ENCODE data around the gene SLC27A4. TPM values are rescaled to one million over a fixed set of nuclear protein-coding genes. Genes with fewer than 3 reads are reported as not detected.

Gene SLC27A4
- total RNA-seq, 4 donors from 2014 or later, result 15.8 to 35.6 (median 25.5) TPM

DNA sequence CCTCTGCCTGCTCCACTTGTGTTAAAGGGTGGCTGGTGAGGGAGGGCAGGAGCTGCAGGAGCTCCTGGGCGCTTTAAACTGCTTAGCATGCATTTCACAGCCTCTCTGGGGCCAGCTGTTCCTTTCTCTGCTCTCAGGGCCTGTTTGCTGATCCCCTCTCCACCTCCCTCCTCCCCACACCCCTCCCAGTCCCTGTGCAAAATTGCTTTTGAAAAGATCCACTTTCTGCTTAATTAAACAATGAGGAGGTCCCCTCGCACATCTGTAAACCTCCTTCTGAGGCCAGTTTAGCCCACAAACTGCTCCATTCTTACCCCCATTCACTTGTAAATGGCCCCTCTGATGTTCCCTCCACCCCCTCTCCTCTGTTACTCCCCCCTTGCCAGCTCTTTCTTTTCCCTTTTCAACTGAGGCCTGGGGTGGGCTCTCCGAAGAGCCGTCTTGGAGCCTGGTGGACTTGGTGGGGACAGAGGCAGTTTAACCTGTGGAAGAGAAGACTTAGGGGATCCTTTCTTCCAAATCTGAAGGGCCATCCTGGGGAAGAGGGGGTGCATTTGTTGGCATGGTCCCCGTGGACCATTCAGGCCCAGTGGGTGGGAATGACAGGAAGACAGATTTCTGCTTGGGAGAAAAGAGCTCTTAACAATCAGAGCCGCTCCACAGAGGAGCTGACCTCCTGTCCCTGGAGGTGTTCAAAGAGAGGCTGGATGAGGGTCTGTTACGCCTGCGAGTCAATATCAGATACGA, 42.9 kb downstream of the SLC27A4 start:
- intact Hi-C loops (cut with DNase I), result no loop called here
- TF ChIP-seq EP300 (IDR thresholded peaks at IDR 0.05), result no peak
- no peak for TF ChIP-seq POLR2A (IDR thresholded peaks at IDR 0.05; ENCODE audit: low read depth)
- no peak for TF ChIP-seq POLR2AphosphoS5 (IDR thresholded peaks at IDR 0.05)
- TF ChIP-seq, protein P1, sequence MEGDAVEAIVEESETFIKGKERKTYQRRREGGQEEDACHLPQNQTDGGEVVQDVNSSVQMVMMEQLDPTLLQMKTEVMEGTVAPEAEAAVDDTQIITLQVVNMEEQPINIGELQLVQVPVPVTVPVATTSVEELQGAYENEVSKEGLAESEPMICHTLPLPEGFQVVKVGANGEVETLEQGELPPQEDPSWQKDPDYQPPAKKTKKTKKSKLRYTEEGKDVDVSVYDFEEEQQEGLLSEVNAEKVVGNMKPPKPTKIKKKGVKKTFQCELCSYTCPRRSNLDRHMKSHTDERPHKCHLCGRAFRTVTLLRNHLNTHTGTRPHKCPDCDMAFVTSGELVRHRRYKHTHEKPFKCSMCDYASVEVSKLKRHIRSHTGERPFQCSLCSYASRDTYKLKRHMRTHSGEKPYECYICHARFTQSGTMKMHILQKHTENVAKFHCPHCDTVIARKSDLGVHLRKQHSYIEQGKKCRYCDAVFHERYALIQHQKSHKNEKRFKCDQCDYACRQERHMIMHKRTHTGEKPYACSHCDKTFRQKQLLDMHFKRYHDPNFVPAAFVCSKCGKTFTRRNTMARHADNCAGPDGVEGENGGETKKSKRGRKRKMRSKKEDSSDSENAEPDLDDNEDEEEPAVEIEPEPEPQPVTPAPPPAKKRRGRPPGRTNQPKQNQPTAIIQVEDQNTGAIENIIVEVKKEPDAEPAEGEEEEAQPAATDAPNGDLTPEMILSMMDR (IDR thresholded peaks at IDR 0.05), result no peak
- no peaks in the 10 kb centered on the region for H3K9me3 ChIP-seq
- WGBS, result 82% methylated on average over 9 of the region's 9 CpGs
- H3K36me3 ChIP-seq, result peaks cover 42 to 100% (median 91%) of the 10 kb centered on the region in 4 donors
- H3K27me3 ChIP-seq, result no peaks in the 10 kb centered on the region
- peaks cover 4 to 16% (median 9%) of the 10 kb centered on the region in 4 donors for H3K4me1 ChIP-seq
- no peak overlapping the region for H3K4me3 ChIP-seq
- DNase-seq (ENCODE audit: extremely low spot score), result no peak
- H3K27ac ChIP-seq (replicated peaks in 1 of 4), result no peak overlapping the region

DNA sequence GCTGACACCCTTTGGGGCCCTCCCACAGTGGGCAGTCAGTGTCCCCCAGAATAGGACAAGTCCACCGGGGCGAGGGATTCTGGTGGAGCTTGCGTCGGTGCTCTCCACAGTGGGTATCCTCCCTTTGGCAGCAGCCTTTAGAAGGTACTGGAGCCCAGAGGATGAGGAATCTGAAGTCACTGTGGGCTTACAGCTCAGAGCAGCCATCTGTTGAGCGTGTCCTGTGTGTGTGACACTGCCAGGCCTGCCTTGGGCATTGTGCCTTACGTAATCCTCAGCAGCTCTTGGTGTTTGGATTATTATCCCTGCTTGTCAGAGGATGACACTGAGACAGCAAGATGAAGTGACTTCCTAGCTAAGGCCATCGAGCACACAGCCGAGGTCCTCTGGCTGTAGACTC, 43.5 kb downstream of the SLC27A4 start:
- Histone ChIP-seq H3K27ac (replicated peaks in 1 of 4) (no peak overlapping the region), H3K4me3 (no peak overlapping the region), H3K4me1 (peaks cover 4 to 16% (median 9%) of the 10 kb centered on the region in 4 donors), H3K9me3 (no peaks in the 10 kb centered on the region), H3K27me3 (no peaks in the 10 kb centered on the region), H3K36me3 (peaks cover 44 to 100% (median 91%) of the 10 kb centered on the region in 4 donors)
- intact Hi-C loops (cut with DNase I), result no loop called here
- 88% methylated on average over 8 of the region's 8 CpGs for WGBS
- TF ChIP-seq POLR2AphosphoS5 (IDR thresholded peaks at IDR 0.05) (no peak), POLR2A (IDR thresholded peaks at IDR 0.05; ENCODE audit: low read depth) (no peak), EP300 (IDR thresholded peaks at IDR 0.05) (no peak)
- TF ChIP-seq, protein P1 (IDR thresholded peaks at IDR 0.05), result no peak
- DNase-seq (ENCODE audit: extremely low spot score), result no peak

DNA sequence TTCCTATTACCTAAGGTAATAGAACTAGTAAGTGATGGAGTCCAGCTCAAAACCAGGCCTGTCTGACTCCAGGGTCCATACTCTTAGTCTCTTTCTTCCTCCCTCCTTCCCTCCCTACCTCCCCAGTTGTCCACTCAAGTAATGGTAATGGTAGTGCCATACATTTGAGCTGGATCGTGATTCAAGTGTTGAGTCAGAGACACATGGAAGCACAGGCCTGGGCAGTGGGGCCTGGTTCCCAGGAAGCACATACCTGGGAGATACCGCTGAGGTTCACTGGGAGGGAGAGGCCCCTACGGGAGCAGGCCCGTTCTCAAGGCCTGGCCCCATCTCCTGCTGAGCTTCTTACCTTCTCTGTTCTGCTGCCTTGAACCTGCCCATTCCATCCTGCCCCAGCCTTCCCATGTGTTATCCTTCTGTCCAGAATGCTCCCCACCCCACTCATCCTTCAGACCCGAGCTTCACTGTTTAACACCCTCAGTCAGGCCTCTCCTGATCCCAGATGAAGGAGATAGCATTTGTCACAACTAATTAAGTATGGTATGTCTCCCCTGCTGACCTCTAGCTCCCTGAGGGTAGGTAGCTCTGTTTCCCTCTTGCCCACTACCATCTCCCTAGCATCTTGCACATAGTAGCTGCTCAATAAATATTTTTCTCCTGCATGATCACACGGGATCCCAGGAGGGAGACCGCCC, 44.6 kb downstream of the SLC27A4 start:
- H3K36me3 ChIP-seq, result peaks cover 51 to 100% (median 91%) of the 10 kb centered on the region in 4 donors
- WGBS, result 89% methylated on average over 7 of the region's 7 CpGs
- intact Hi-C loops (cut with DNase I), result no loop called here

DNA sequence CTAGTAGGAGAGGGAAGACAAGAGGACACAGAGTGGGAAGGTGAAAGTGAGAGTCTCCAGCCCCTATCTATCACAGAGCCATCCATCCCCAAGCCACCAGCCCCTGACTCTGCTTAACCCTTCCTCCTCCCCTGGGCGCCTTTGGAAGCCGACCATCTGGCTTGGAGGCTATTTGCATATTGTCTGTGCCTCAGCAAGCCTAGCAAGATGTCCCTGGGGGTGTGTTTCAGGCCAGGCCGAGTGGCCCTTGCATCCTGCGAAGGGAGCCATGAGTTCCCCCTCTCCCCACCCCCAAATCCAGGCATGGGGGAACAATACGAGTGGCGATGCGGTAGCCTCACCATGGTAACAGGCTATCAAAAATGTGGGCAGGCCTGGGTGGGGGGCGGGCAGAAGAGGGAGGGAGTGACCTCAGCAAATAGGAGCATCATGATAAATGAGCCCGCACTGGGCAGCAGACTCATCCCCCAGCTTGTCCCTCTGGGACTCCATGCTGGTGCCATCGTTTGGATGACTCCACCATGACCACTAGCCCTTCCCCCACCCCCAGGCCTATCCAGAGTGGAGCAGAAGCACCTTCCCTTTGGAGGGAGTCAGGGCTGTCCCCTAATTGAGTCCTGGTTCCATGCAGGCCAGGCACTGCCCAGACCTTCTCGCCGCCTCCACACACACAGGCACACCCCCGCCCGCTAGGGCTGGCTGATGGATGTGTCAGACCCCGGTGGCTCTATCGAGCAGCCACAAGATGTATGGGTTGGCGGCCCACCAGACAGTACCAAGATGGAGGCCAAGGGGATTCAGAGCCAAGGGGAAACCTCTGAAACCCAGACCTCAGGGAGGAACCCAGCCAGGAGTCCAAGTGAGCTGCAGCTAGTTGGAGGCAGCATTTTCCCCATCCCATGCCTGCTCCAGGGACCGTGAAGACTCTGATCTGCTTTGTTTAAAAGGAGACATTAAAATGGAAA, 45.5 kb downstream of the SLC27A4 start:
- Histone ChIP-seq H3K27me3 (peaks cover 0 to 17% (median 0%) of the 10 kb centered on the region in 4 donors), H3K9me3 (no peaks in the 10 kb centered on the region), H3K36me3 (peaks cover 49 to 100% (median 91%) of the 10 kb centered on the region in 4 donors), H3K27ac (replicated peaks in 1 of 4) (no peak overlapping the region), H3K4me3 (no peak overlapping the region), H3K4me1 (peaks cover 4 to 16% (median 9%) of the 10 kb centered on the region in 4 donors)
- 85% methylated on average over 15 of the region's 18 CpGs for WGBS
- intact Hi-C loops (cut with DNase I), result no loop called here
- TF ChIP-seq POLR2A (IDR thresholded peaks at IDR 0.05; ENCODE audit: low read depth) (no peak), EP300 (IDR thresholded peaks at IDR 0.05) (no peak), POLR2AphosphoS5 (IDR thresholded peaks at IDR 0.05) (no peak)
- TF ChIP-seq, protein P1 (IDR thresholded peaks at IDR 0.05), result no peak
- DNase-seq (ENCODE audit: extremely low spot score), result no peak

More for the DNA sequence above, 44.6 kb downstream of the SLC27A4 start:
- TF ChIP-seq POLR2AphosphoS5 (IDR thresholded peaks at IDR 0.05), result no peak
- TF ChIP-seq, protein P1 (IDR thresholded peaks at IDR 0.05), result no peak
- TF ChIP-seq POLR2A (IDR thresholded peaks at IDR 0.05; ENCODE audit: low read depth), result no peak
- no peak for TF ChIP-seq EP300 (IDR thresholded peaks at IDR 0.05)
- H3K4me1 ChIP-seq, result peaks cover 4 to 16% (median 9%) of the 10 kb centered on the region in 4 donors
- DNase-seq (ENCODE audit: extremely low spot score), result no peak
- peaks cover 0 to 10% (median 0%) of the 10 kb centered on the region in 4 donors for H3K27me3 ChIP-seq
- no peak overlapping the region for H3K27ac ChIP-seq (replicated peaks in 1 of 4)
- H3K9me3 ChIP-seq, result no peaks in the 10 kb centered on the region
- no peak overlapping the region for H3K4me3 ChIP-seq

Measured in esophagus muscularis mucosa (tissue), 4 donors.